HepG2 (cell line): Measurements from ENCODE around the gene APC2. TPM values are rescaled to one million over a fixed set of nuclear protein-coding genes. Genes with fewer than 3 reads are reported as not detected.

ENCODE experiments used
- BCL6 ChIP-seq: IDR thresholded peaks from 2 replicates; pipeline ENCODE4 v1.6.1; 2016; ENCODE audit warnings: missing genetic modification reagents, missing compliant biosample characterization
- BORCS8-MEF2B ChIP-seq: sonication (generic); formaldehyde crosslinking; IDR thresholded peaks from 2 replicates; pipeline ENCODE4 v1.8.0; 2022; ENCODE audit warnings: mild to moderate bottlenecking, missing genetic modification reagents
- CEBPG ChIP-seq: IDR thresholded peaks from 2 replicates; pipeline ENCODE4 v1.6.1; 2016
- HMG20B ChIP-seq: conservative IDR thresholded peaks from 2 replicates; pipeline ENCODE4 v1.6.1; 2016; ENCODE audit warnings: missing genetic modification reagents, missing compliant biosample characterization
- KDM2A ChIP-seq: sonication (generic); formaldehyde crosslinking; IDR thresholded peaks from 2 replicates; pipeline ENCODE4 v1.4.0; 2020; ENCODE audit warnings: low read depth, missing genetic modification reagents, borderline replicate concordance
- KLF13 ChIP-seq: sonication (generic); formaldehyde crosslinking; IDR thresholded peaks from 2 replicates; pipeline ENCODE4 v1.4.0; 2020; ENCODE audit warnings: mild to moderate bottlenecking, missing genetic modification reagents
- NFE2 ChIP-seq: sonication (generic); formaldehyde crosslinking; IDR thresholded peaks from 2 replicates; pipeline ENCODE4 v1.4.0; 2020; ENCODE audit warnings: missing genetic modification reagents
- PITX1 ChIP-seq: sonication (generic); formaldehyde crosslinking; IDR thresholded peaks from 2 replicates; pipeline ENCODE4 v1.5.1; 2020; ENCODE audit warnings: mild to moderate bottlenecking, missing genetic modification reagents
- POLR2AphosphoS2 ChIP-seq: IDR thresholded peaks from 2 replicates; pipeline ENCODE4 v1.6.1; 2011; ENCODE audit warnings: low read depth, low read length, improper control_type of control experiment
- PTBP1 ChIP-seq: fragments of 200-400 bp; formaldehyde crosslinking; IDR thresholded peaks from 2 replicates; pipeline ENCODE4 v1.6.1; 2018; ENCODE audit warnings: low read length, low read depth; ENCODE audit not compliant: poor library complexity, severe bottlenecking
- RCOR2 ChIP-seq: IDR thresholded peaks from 2 replicates; pipeline ENCODE4 v1.6.1; 2016; ENCODE audit warnings: missing biosample characterization, missing genetic modification reagents
- SP140L ChIP-seq: sonication (generic); formaldehyde crosslinking; IDR thresholded peaks from 2 replicates; pipeline ENCODE4 v1.4.0; 2020; ENCODE audit warnings: missing genetic modification reagents, borderline replicate concordance
- SP5 ChIP-seq: IDR thresholded peaks from 2 replicates; pipeline ENCODE4 v1.6.1; 2016; ENCODE audit warnings: low read depth, borderline replicate concordance
- TCF7 ChIP-seq: sonication (generic); IDR thresholded peaks from 2 replicates; pipeline ENCODE4 v1.6.1; 2016; ENCODE audit warnings: antibody characterized with exemption, low read depth
- ZFAT ChIP-seq: sonication (generic); formaldehyde crosslinking; conservative IDR thresholded peaks from 2 replicates; pipeline ENCODE4 v1.8.1; 2023; ENCODE audit warnings: missing genetic modification reagents, inconsistent platforms
- ZNF235 ChIP-seq: sonication (generic); formaldehyde crosslinking; IDR thresholded peaks from 2 replicates; pipeline ENCODE4 v1.8.1; 2023; ENCODE audit warnings: mild to moderate bottlenecking, missing genetic modification reagents, borderline replicate concordance
- ZNF563 ChIP-seq: sonication (generic); formaldehyde crosslinking; IDR thresholded peaks from 2 replicates; pipeline ENCODE4 v1.8.0; 2022; ENCODE audit warnings: mild to moderate bottlenecking, moderate library complexity, missing genetic modification reagents
- ZNF75D ChIP-seq: sonication (generic); formaldehyde crosslinking; IDR thresholded peaks from 2 replicates; pipeline ENCODE4 v1.8.1; 2023; ENCODE audit warnings: missing genetic modification reagents, mild to moderate bottlenecking, borderline replicate concordance
- ZSCAN31 ChIP-seq: sonication (generic); formaldehyde crosslinking; IDR thresholded peaks from 2 replicates; pipeline ENCODE4 v1.5.0; 2020; ENCODE audit warnings: low read depth, mild to moderate bottlenecking, missing genetic modification reagents
- polyA plus RNA-seq, 8 experiments: library from polyadenylated mRNA; depleted of rRNA in 3 of 8; stranded (reverse) in 7 of 8; unstranded in 1 of 8; fragments of >200 nt; fragmentation: Illumina TruSeq in 4 of 8; extraction: Trizol in 4 of 8; gene quantifications; 2 replicates each; pipeline versions ENCODE4 v1.2.1 to v1.2.3, GENCODE V29; 2011 to 2016; ENCODE audit warnings: low read depth in 4 of 8, missing spikeins in 1 of 8, mixed read lengths in 1 of 8; ENCODE audit not compliant: insufficient read depth in 1 of 8
- total RNA-seq, 5 experiments: library from RNA; depleted of rRNA; stranded (reverse); fragments of >200 nt; fragmentation: Illumina TruSeq; extraction: Trizol; gene quantifications; 2 replicates each; pipeline ENCODE4 v1.2.3, GENCODE V29; 2016; ENCODE audit warnings: low read depth in 1 of 5
- TF ChIP-seq, protein P1 (sequence below): sonication (generic); formaldehyde crosslinking; conservative IDR thresholded peaks from 2 replicates; pipeline ENCODE4 v1.4.0; 2020; ENCODE audit warnings: missing genetic modification reagents
- TF ChIP-seq, protein P2 (sequence below): sonication (generic); formaldehyde crosslinking; IDR thresholded peaks from 2 replicates; pipeline ENCODE4 v1.5.1; 2020; ENCODE audit warnings: missing genetic modification reagents, mild to moderate bottlenecking, borderline replicate concordance
- TF ChIP-seq, protein P3 (sequence below): IDR thresholded peaks from 2 replicates; pipeline ENCODE4 v1.6.1; 2016; ENCODE audit warnings: missing compliant biosample characterization, missing genetic modification reagents, borderline replicate concordance
- TF ChIP-seq, protein P4 (sequence below): sonication (generic); formaldehyde crosslinking; IDR thresholded peaks from 2 replicates; pipeline ENCODE4 v1.8.1; 2023; ENCODE audit warnings: mild to moderate bottlenecking, inconsistent platforms, moderate library complexity, missing genetic modification reagents, borderline replicate concordance
- TF ChIP-seq, protein P5 (sequence below): sonication (generic); formaldehyde crosslinking; IDR thresholded peaks from 2 replicates; pipeline ENCODE4 v1.4.0; 2020; ENCODE audit warnings: mild to moderate bottlenecking, missing genetic modification reagents

APC2 gene
- total and polyA plus RNA-seq, 2 of the 13 experiments (the other 11 are each of a cell fraction or from before 2014, with no cell fraction given): 0.08 to 0.22 TPM

DNA sequence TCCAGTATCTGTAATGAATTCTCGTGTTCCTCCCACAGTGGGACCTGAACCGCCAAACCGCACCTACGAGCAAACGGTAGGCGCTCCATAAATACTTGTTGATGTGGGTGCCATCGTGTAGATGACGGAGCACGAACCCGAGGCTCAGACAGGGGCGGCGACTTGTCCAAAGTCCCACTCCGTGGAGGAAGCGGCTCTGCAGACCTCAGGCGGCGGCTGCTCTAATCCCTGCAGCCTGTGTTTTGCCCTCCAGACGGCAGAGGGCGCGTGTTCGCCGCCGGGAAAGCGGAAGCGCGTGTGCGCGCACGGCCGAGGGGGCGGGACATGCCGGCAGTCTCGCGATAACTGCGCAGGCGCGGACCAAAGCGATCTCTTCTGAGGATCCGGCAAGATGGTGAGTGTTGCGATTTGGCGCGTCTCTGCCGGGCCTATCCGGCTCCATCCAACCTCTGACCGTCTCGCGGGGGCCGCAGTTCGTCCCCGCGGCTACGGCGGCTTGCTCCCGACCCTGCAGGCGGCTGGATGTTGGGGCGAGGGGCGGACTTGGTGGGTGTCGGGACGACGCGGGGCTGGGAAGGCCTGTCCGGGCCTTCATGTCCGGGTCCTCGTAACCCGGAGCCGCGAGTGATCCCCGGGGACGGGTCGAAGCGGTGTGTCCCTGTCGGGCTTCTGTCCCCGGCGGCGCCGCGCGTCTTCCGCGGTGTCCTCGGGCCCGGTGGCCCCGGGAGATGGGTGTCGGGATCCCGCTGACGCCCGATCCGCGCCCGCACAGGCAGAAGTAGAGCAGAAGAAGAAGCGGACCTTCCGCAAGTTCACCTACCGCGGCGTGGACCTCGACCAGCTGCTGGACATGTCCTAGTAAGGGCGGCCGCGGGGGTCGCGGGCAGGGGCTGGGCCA lies 11.6 kb upstream of the APC2 start, which contains the start of gene RPS15 (continued):
- TF ChIP-seq, protein P1, sequence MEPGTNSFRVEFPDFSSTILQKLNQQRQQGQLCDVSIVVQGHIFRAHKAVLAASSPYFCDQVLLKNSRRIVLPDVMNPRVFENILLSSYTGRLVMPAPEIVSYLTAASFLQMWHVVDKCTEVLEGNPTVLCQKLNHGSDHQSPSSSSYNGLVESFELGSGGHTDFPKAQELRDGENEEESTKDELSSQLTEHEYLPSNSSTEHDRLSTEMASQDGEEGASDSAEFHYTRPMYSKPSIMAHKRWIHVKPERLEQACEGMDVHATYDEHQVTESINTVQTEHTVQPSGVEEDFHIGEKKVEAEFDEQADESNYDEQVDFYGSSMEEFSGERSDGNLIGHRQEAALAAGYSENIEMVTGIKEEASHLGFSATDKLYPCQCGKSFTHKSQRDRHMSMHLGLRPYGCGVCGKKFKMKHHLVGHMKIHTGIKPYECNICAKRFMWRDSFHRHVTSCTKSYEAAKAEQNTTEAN: peak; percentile 87; the same call in 1 of the 2 replicates
- TF ChIP-seq KLF13 (CRISPR knock-in tag) (peak; percentile 28; the same call in 1 of the 2 replicates), PITX1 (CRISPR knock-in tag) (peak; percentile 97), NFE2 (CRISPR knock-in tag) (no peak), BCL6 (CRISPR knock-in tag) (peak; percentile 69; the same call in 1 of the 2 replicates), ZNF75D (CRISPR knock-in tag) (no peak), POLR2AphosphoS2 (peak; percentile 95; the same call in 1 of the 2 replicates), HMG20B (CRISPR knock-in tag) (peak; percentile 60; the same call in 1 of the 2 replicates), ZNF563 (CRISPR knock-in tag) (peak; percentile 91), SP5 (peak; percentile 94), ZNF235 (CRISPR knock-in tag) (peak; percentile 98), ZSCAN31 (CRISPR knock-in tag) (peak; percentile 99), TCF7 (no peak), ZFAT (CRISPR knock-in tag) (peak; percentile 82; the same call in 1 of the 2 replicates), KDM2A (peak; percentile 99), CEBPG (peak; percentile 50), SP140L (0 out of 2 replicates have a peak, but pooled peaks have one; percentile 50), BORCS8-MEF2B (peak; percentile 90), PTBP1 (no peak), RCOR2 (peak; percentile 66)
- TF ChIP-seq, protein P2, sequence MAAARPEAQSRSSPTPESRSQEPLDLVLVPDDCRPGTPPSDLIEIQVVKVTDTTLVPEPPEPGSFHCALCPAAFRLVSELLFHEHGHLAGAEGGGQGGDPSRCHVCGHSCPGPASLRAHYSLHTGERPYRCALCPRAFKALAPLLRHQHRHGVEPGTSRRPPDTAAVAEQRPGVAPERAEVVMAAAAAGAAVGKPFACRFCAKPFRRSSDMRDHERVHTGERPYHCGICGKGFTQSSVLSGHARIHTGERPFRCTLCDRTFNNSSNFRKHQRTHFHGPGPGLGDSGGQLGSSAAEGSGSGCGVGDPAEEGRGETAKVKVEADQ: peak; percentile 68; the same call in 1 of the 2 replicates
- TF ChIP-seq, protein P3, sequence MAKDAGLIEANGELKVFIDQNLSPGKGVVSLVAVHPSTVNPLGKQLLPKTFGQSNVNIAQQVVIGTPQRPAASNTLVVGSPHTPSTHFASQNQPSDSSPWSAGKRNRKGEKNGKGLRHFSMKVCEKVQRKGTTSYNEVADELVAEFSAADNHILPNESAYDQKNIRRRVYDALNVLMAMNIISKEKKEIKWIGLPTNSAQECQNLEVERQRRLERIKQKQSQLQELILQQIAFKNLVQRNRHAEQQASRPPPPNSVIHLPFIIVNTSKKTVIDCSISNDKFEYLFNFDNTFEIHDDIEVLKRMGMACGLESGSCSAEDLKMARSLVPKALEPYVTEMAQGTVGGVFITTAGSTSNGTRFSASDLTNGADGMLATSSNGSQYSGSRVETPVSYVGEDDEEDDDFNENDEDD: peak; percentile 86
- TF ChIP-seq, protein P4, sequence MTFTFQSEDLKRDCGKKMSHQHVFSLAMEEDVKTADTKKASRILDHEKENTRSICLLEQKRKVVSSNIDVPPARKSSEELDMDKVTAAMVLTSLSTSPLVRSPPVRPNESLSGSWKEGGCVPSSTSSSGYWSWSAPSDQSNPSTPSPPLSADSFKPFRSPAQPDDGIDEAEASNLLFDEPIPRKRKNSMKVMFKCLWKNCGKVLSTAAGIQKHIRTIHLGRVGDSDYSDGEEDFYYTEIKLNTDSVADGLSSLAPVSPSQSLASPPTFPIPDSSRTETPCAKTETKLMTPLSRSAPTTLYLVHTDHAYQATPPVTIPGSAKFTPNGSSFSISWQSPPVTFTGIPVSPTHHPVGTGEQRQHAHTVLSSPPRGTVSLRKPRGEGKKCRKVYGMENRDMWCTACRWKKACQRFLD: peak; percentile 94
- TF ChIP-seq, protein P5, sequence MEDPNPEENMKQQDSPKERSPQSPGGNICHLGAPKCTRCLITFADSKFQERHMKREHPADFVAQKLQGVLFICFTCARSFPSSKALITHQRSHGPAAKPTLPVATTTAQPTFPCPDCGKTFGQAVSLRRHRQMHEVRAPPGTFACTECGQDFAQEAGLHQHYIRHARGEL (CRISPR knock-in tag): peak; percentile 75; the same call in 1 of the 2 replicates
